ENCODE measurements around the gene ANKRD42. TPM values are rescaled to one million over a fixed set of nuclear protein-coding genes. Genes with fewer than 3 reads are reported as not detected.

ANKRD42 gene
- total and polyA plus RNA-seq, 7 donors: 4.2 to 12.2 (median 9.6) TPM

DNA sequence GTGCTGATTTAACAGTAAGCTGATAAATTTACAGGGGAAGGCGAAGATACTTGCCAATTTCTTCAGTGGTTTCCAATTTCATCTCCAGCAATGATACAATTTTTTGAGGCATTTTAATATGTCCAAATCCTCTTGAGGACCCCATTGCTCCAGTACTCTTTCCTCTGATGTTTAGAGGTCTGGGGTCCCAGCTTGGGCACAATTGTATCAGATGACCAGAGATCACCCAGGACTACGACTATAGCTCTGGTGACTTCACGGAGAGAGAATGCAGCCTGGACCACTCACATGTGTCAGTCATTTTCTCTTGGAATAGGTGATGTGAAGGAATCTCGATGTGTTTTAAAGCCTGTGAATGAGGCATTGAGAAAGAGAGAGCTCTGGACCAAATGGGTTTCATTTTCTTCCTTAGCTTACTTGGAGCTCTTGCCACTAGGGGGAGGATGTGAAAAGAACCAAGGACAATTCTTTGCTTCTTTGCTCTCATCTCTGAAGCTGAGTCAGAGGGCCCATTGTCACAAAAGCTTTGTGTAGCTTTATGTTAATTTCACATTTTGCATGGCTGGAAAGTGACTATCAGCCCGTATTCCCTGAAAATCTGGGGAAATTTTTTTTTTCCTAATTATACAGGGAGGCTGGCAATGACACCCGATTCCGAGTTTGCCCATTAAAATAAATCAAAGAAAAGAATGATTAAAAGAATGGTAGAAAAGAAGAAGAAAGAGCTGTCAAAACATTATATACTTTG, 99.4 kb downstream of the ANKRD42 start:
- Histone ChIP-seq H3K9me3 (no peaks in the 10 kb centered on the region), H3K4me3 (no peak overlapping the region), H3K27ac (no peak overlapping the region), H3K4me1 (no peaks in the 10 kb centered on the region), H3K27me3 (no peaks in the 10 kb centered on the region), H3K36me3 (no peaks in the 10 kb centered on the region)
- DNase-seq: no peak
- TF ChIP-seq EP300 (IDR thresholded peaks at IDR 0.05) (no peak), CTCF (IDR thresholded peaks at IDR 0.05) (peak; percentile 53 to 71 (median 61))
- 53 to 55% methylated on average over 7 of the region's 7 CpGs for WGBS, 2 donors
- intact Hi-C loops (cut with DNase I): loop anchor here (1.0 to 2.0 kb wide), 3 partner anchors 432 to 526 kb away; no protein-coding TSS in a partner anchor

DNA sequence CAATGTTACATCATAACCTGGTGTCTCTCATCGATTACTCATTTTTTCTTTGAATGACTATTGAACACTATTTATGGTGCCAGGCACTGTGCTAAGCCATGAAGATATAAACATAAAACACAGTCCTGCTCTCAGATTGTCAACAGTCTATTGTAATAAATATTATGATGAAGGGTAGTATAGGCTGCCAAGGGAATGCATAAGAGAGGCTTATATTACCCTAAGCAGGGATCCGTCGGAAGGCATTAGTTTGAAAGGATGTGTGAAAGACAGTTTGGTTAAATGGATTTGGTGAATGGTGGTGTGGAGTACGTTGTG, 99.9 kb downstream of the ANKRD42 start:
- H3K27me3 ChIP-seq: no peaks in the 10 kb centered on the region

GRCh38 chr11:83294208-83294607, 100.7 kb downstream of the ANKRD42 start:
- 94% methylated on average over 4 of the region's 4 CpGs for WGBS, 2 donors
- no peak overlapping the region for H3K27ac ChIP-seq
- TF ChIP-seq CTCF (IDR thresholded peaks at IDR 0.05): no peak
- no peak for TF ChIP-seq POLR2A (IDR thresholded peaks at IDR 0.05)
- TF ChIP-seq POLR2AphosphoS5 (IDR thresholded peaks at IDR 0.05): no peak
- TF ChIP-seq EP300 (IDR thresholded peaks at IDR 0.05): no peak
- no peak for DNase-seq
- H3K4me3 ChIP-seq: no peak overlapping the region
- intact Hi-C loops (cut with DNase I): no loop called here
- no peaks in the 10 kb centered on the region for H3K9me3 ChIP-seq
- no peaks in the 10 kb centered on the region for H3K27me3 ChIP-seq
- H3K36me3 ChIP-seq: no peaks in the 10 kb centered on the region
- H3K4me1 ChIP-seq: no peaks in the 10 kb centered on the region

More for the DNA sequence above, 99.9 kb downstream of the ANKRD42 start:
- no peak overlapping the region for H3K27ac ChIP-seq
- TF ChIP-seq CTCF (IDR thresholded peaks at IDR 0.05) (no peak), POLR2AphosphoS5 (IDR thresholded peaks at IDR 0.05) (no peak), EP300 (IDR thresholded peaks at IDR 0.05) (no peak), POLR2A (IDR thresholded peaks at IDR 0.05) (no peak)
- DNase-seq: no peak
- 83 to 88% methylated on average over 4 of the region's 4 CpGs for WGBS, 2 donors
- intact Hi-C loops (cut with DNase I): loop anchor here (1.0 to 2.0 kb wide), 2 partner anchors 431 to 523 kb away; no protein-coding TSS in a partner anchor
- H3K9me3 ChIP-seq: no peaks in the 10 kb centered on the region
- no peak overlapping the region for H3K4me3 ChIP-seq
- no peaks in the 10 kb centered on the region for H3K36me3 ChIP-seq
- H3K4me1 ChIP-seq: no peaks in the 10 kb centered on the region

Small RNAs within 50 kb of the gene (small RNA-seq; reads per million reads assigned to genes)
- gene AP000873.5: 0 reads per million in 3 donors

Other genes with a start within 250 kb of the ANKRD42 start
- gene RAB30, start 121.8 kb upstream of the ANKRD42 start, total RNA-seq: 10 to 100 TPM; 22.2 to 29.9 (median 26.3) TPM
- 10 to 100 TPM in 2 of 3 donors, 1 to 10 TPM in 1; 6.0 to 27.7 (median 12.4) TPM for gene RAB30, start 121.8 kb upstream of the ANKRD42 start, polyA plus RNA-seq
- gene PCF11, start 36.6 kb upstream of the ANKRD42 start, total RNA-seq: 10 to 100 TPM; 62.0 to 78.2 (median 66.3) TPM
- gene PCF11, start 36.6 kb upstream of the ANKRD42 start, polyA plus RNA-seq: 10 to 100 TPM; 12.7 to 34.4 (median 13.2) TPM
- gene CCDC90B, start 92.7 kb downstream of the ANKRD42 start, total RNA-seq: 10 to 100 TPM; 28.9 to 49.2 (median 42.6) TPM
- 10 to 100 TPM; 28.6 to 51.3 (median 44.4) TPM for gene CCDC90B, start 92.7 kb downstream of the ANKRD42 start, polyA plus RNA-seq

All from sigmoid colon (tissue), 7 donors.